GM23338 (cell line): Measurements from ENCODE around the gene CTNNA3. TPM values are rescaled to one million over a fixed set of nuclear protein-coding genes. Genes with fewer than 3 reads are reported as not detected.

Experiments used
- ATAC-seq: fragments of 200-7000 bp; cut with Tn5 transposase; 3 replicates; pipeline ENCODE4 v1.9.1; 2020
- DNase-seq: peaks from one replicate; pipeline ENCODE4 v3.0.0-alpha.2; 2015; ENCODE audit warnings: low spot score
- H2AFZ ChIP-seq: fragments of 200-600 bp; sonication (generic); 2 replicates; pipeline ENCODE4 v1.8.0; 2016; ENCODE audit warnings: antibody characterized with exemption, mild to moderate bottlenecking, moderate library complexity
- H3F3A ChIP-seq: fragments of 200-600 bp; sonication (generic); replicated peaks from 2 replicates; pipeline ENCODE4 v1.8.0; 2017; ENCODE audit warnings: antibody characterized with exemption, mixed run types, low read depth
- H3K27ac ChIP-seq: fragments of 200-600 bp; sonication (generic); 2 replicates; pipeline ENCODE4 v1.6.1; 2016; ENCODE audit warnings: low read depth
- H3K27me3 ChIP-seq: fragments of 200-600 bp; sonication (generic); 2 replicates; pipeline ENCODE4 v1.8.0; 2016; ENCODE audit warnings: mild to moderate bottlenecking, mixed run types, moderate library complexity; ENCODE audit not compliant: insufficient read depth
- H3K36me3 ChIP-seq: fragments of 200-600 bp; sonication (generic); 2 replicates; pipeline ENCODE4 v1.8.0; 2016; ENCODE audit warnings: mild to moderate bottlenecking; ENCODE audit not compliant: insufficient read depth
- H3K4me1 ChIP-seq: fragments of 200-600 bp; sonication (generic); 2 replicates; pipeline ENCODE4 v1.8.0; 2016; ENCODE audit warnings: mild to moderate bottlenecking, moderate library complexity; ENCODE audit not compliant: insufficient read depth
- H3K4me2 ChIP-seq: fragments of 200-600 bp; sonication (generic); 2 replicates; pipeline ENCODE4 v1.7.1; 2017; ENCODE audit warnings: mixed run types
- H3K4me3 ChIP-seq: fragments of 200-600 bp; sonication (generic); 2 replicates; pipeline ENCODE4 v1.6.1; 2016; ENCODE audit warnings: mixed run types
- H3K79me2 ChIP-seq: fragments of 200-600 bp; sonication (generic); replicated peaks from 2 replicates; pipeline ENCODE4 v1.8.0; 2017; ENCODE audit warnings: mild to moderate bottlenecking; ENCODE audit not compliant: insufficient read depth
- H3K9me2 ChIP-seq: fragments of 200-600 bp; sonication (generic); 2 replicates; pipeline ENCODE4 v1.8.0; 2017; ENCODE audit not compliant: insufficient read depth
- H4K20me1 ChIP-seq: fragments of 200-600 bp; sonication (generic); replicated peaks from 2 replicates; pipeline ENCODE4 v1.8.0; 2017; ENCODE audit warnings: mild to moderate bottlenecking; ENCODE audit not compliant: insufficient read depth
- H3K27ac Mint-ChIP-seq: 2 replicates; pipeline ENCODE4 v1.8.0; 2020; ENCODE audit warnings: inconsistent platforms, mild to moderate bottlenecking, moderate library complexity, mixed read lengths
- H3K27me3 Mint-ChIP-seq: 3 replicates; pipeline ENCODE4 v1.8.0; 2022; ENCODE audit warnings: low read depth, mild to moderate bottlenecking, moderate library complexity, mixed read lengths, inconsistent platforms; ENCODE audit not compliant: insufficient read depth, poor library complexity
- H3K36me3 Mint-ChIP-seq: 3 replicates; pipeline ENCODE4 v1.8.0; 2021; ENCODE audit warnings: low read depth, mild to moderate bottlenecking, inconsistent platforms, moderate library complexity, mixed read lengths
- H3K4me1 Mint-ChIP-seq: 3 replicates; pipeline ENCODE4 v1.8.0; 2020; ENCODE audit warnings: mild to moderate bottlenecking, inconsistent platforms, mixed read lengths
- H3K4me3 Mint-ChIP-seq: 3 replicates; pipeline ENCODE4 v1.8.0; 2021; ENCODE audit warnings: moderate library complexity, mild to moderate bottlenecking, inconsistent platforms, mixed read lengths
- H3K9me3 Mint-ChIP-seq: 3 replicates; pipeline ENCODE4 v1.8.0; 2020; ENCODE audit warnings: moderate library complexity, mild to moderate bottlenecking, inconsistent platforms, mixed read lengths
- CREB1 ChIP-seq: fragments of 250-450 bp; sonication (Bioruptor Pico); IDR thresholded peaks from 2 replicates; pipeline ENCODE4 v1.5.0; 2020; ENCODE audit warnings: low read depth, mild to moderate bottlenecking, moderate library complexity
- CTCF ChIP-seq, 2 experiments: fragments of 200-600 bp in 1 of 2; sonication (generic) in 1 of 2; conservative IDR thresholded peaks; 2 replicates each; pipeline versions ENCODE4 v1.5.1 to v1.6.1; 2016 to 2017; ENCODE audit warnings: antibody characterized with exemption in 2 of 2, low read depth in 2 of 2, mild to moderate bottlenecking in 2 of 2, moderate library complexity in 1 of 2
- ETS1 ChIP-seq: IDR thresholded peaks from 2 replicates; pipeline ENCODE4 v1.6.1; 2016; ENCODE audit warnings: antibody characterized with exemption
- EZH2 ChIP-seq: fragments of 200-600 bp; sonication (generic); IDR thresholded peaks from one replicate; pipeline ENCODE4 v1.8.0; 2017; ENCODE audit warnings: antibody characterized with exemption, mild to moderate bottlenecking, low read depth; ENCODE audit not compliant: unreplicated experiment
- EZH2phosphoT487 ChIP-seq: fragments of 200-600 bp; sonication (generic); IDR thresholded peaks from one replicate; pipeline ENCODE4 v1.8.1; 2018; ENCODE audit warnings: antibody characterized with exemption; ENCODE audit not compliant: unreplicated experiment
- JUNB ChIP-seq: IDR thresholded peaks from one replicate; pipeline ENCODE4 v1.6.1; 2016; ENCODE audit warnings: antibody characterized with exemption; ENCODE audit not compliant: unreplicated experiment
- NANOG ChIP-seq: IDR thresholded peaks from 2 replicates; pipeline ENCODE4 v1.6.1; 2016; ENCODE audit warnings: antibody characterized with exemption, borderline replicate concordance
- POLR2AphosphoS5 ChIP-seq: IDR thresholded peaks from 2 replicates; pipeline ENCODE4 v1.6.1; 2016; ENCODE audit warnings: antibody characterized with exemption, low read depth
- REST ChIP-seq: IDR thresholded peaks from one replicate; pipeline ENCODE4 v1.6.1; 2018; ENCODE audit warnings: antibody characterized with exemption; ENCODE audit not compliant: unreplicated experiment
- STAT1 ChIP-seq: IDR thresholded peaks from one replicate; pipeline ENCODE4 v1.6.1; 2016; ENCODE audit warnings: antibody characterized with exemption; ENCODE audit not compliant: unreplicated experiment
- ZNF114 ChIP-seq: fragments of 250-450 bp; sonication (Bioruptor Pico); IDR thresholded peaks from 2 replicates; pipeline ENCODE4 v1.5.0; 2020; ENCODE audit warnings: mild to moderate bottlenecking, moderate library complexity
- ZNF331 ChIP-seq: fragments of 250-450 bp; sonication (Bioruptor Pico); IDR thresholded peaks from 2 replicates; pipeline ENCODE4 v1.5.0; 2020; ENCODE audit warnings: low read depth, mild to moderate bottlenecking, moderate library complexity
- ZNF462 ChIP-seq: fragments of 250-450 bp; sonication (Bioruptor Pico); IDR thresholded peaks from 2 replicates; pipeline ENCODE4 v1.5.0; 2020; ENCODE audit warnings: mild to moderate bottlenecking, moderate library complexity
- polyA plus RNA-seq: library from polyadenylated mRNA; unstranded; fragments of >200 nt; fragmentation: Nextera tagmentation; extraction: Ambion mirVana; gene quantifications from 2 replicates; pipeline ENCODE4 v1.2.1, GENCODE V29; 2016
- total RNA-seq: library from RNA; depleted of rRNA; stranded (reverse); fragments of >200 nt; shearing (Covaris generic); gene quantifications from 2 replicates; pipeline ENCODE4 v1.2.3, GENCODE V29; 2014

CTNNA3 gene
- total and polyA plus RNA-seq, 2 experiments from 2014 or later, result 0.71 to 3.3 TPM

GRCh38 chr10:66792441-66792840, 903.6 kb downstream of the CTNNA3 start:
- Mint-ChIP-seq H3K4me3 (no peak overlapping the region), H3K9me3 (no peaks in the 10 kb centered on the region), H3K27me3 (peaks cover 2% of the 10 kb centered on the region), H3K4me1 (peaks cover 5% of the 10 kb centered on the region), H3K36me3 (no peaks in the 10 kb centered on the region), H3K27ac (no peak overlapping the region)
- no peak for DNase-seq
- 0 out of 2 replicates have a peak, but pooled peaks cover 3% of the 10 kb centered on the region for H3K9me2 ChIP-seq
- H3K27ac ChIP-seq, result no peak overlapping the region
- no peaks in the 10 kb centered on the region for H3F3A ChIP-seq
- no peaks in the 10 kb centered on the region for H3K4me1 ChIP-seq
- H4K20me1 ChIP-seq, result no peaks in the 10 kb centered on the region
- H3K4me2 ChIP-seq, result no peak overlapping the region
- no peaks in the 10 kb centered on the region for H3K79me2 ChIP-seq
- TF ChIP-seq NANOG (no peak), ZNF114 (CRISPR knock-in tag) (no peak), ZNF331 (CRISPR knock-in tag) (no peak), POLR2AphosphoS5 (no peak), CREB1 (CRISPR knock-in tag) (no peak), EZH2phosphoT487 (no peak), EZH2 (no peak), CTCF (conservative IDR thresholded peaks at IDR 0.05; ENCODE audit: low read depth in 2 of 2) (no peak), ETS1 (no peak), STAT1 (no peak), JUNB (no peak), REST (no peak), ZNF462 (CRISPR knock-in tag) (no peak)
- H3K4me3 ChIP-seq, result no peak overlapping the region
- no peaks in the 10 kb centered on the region for H3K27me3 ChIP-seq
- no peaks in the 10 kb centered on the region for H3K36me3 ChIP-seq
- no peak for ATAC-seq
- no peak overlapping the region for H2AFZ ChIP-seq
